GM19324 (cell line): ENCODE results near the gene AOC1.
"Not testable (repeated sequence)": the region's sequence is repeated elsewhere in the genome, so short reads cannot be mapped to it uniquely, and the experiment has no call there.

ENCODE experiments used
- ATAC-seq: cut with Tn5 transposase; IDR thresholded peaks from one replicate; pipeline ENCODE4 v1.9.1; 2021; ENCODE audit warnings: mild to moderate bottlenecking, moderate library complexity; ENCODE audit not compliant: unreplicated experiment, low FRiP score

The AOC1 gene

GRCh38 chr7:150852371-150852905 is at the start of gene AOC1:
AOC1 (plus strand) TSS chr7:150852517; CDS start chr7:150856471, 3,954 bp downstream.
- no peak for ATAC-seq

GRCh38 chr7:150803161-150803860 is 49.0 kb upstream of the AOC1 start:
- no peak for ATAC-seq

GRCh38 chr7:150804802-150805201 is 47.5 kb upstream of the AOC1 start:
- no peak for ATAC-seq

- ATAC-seq, result no peak
Observed at GRCh38 chr7:150805864-150806263, 46.5 kb upstream of the AOC1 start.

GRCh38 chr7:150806454-150806853 is 45.9 kb upstream of the AOC1 start:
- ATAC-seq, result no peak

GRCh38 chr7:150806863-150807262 is 45.5 kb upstream of the AOC1 start:
- ATAC-seq, result no peak

- ATAC-seq, result not testable (repeated sequence)
Observed at GRCh38 chr7:150807616-150808438, 44.5 kb upstream of the AOC1 start.

GRCh38 chr7:150814328-150815001 is 37.9 kb upstream of the AOC1 start:
- ATAC-seq, result no peak

- ATAC-seq, result no peak
Observed at GRCh38 chr7:150818971-150819370, 33.3 kb upstream of the AOC1 start.

- no peak for ATAC-seq
Observed at GRCh38 chr7:150820148-150820547, 32.2 kb upstream of the AOC1 start.

GRCh38 chr7:150820578-150821198 is 31.6 kb upstream of the AOC1 start:
- ATAC-seq, result no peak

- no peak for ATAC-seq
Observed at GRCh38 chr7:150823043-150823442, 29.3 kb upstream of the AOC1 start.

- no peak for ATAC-seq
Observed at GRCh38 chr7:150823484-150824126, 28.7 kb upstream of the AOC1 start.

- no peak for ATAC-seq
Observed at GRCh38 chr7:150824379-150825177, 27.7 kb upstream of the AOC1 start.

- ATAC-seq, result no peak
Observed at GRCh38 chr7:150826061-150826849, 26.1 kb upstream of the AOC1 start.

GRCh38 chr7:150828384-150828783 is 23.9 kb upstream of the AOC1 start:
- no peak for ATAC-seq

- no peak for ATAC-seq
Observed at GRCh38 chr7:150829426-150829825, 22.9 kb upstream of the AOC1 start.

- no peak for ATAC-seq
Observed at GRCh38 chr7:150830937-150831336, 21.4 kb upstream of the AOC1 start.

GRCh38 chr7:150831851-150832250 is 20.5 kb upstream of the AOC1 start:
- ATAC-seq, result no peak
